Measurements from ENCODE around the gene CDC42EP5.
"Not testable (repeated sequence)": the region's sequence is repeated elsewhere in the genome, so short reads cannot be mapped to it uniquely, and the experiment has no call there.

CDC42EP5 gene

DNA sequence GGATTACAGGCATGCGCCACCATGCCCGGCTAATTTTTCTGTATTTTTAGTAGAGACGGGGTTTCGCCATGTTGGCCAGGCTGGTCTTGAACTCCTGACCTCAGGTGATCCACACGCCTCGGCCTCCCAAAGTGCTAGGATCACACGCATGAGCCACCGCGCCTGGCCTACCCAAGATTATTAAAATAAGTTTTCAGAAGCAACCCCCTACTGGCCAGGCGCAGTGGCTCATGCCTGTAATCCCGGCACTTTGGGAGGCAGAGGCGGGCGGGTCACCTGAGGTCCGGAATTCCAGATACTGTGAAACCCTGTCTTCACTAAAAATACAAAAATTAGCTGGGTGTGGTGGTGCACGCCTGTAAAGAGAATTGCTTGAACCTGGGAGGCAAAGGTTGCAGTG lies 26.7 kb downstream of the CDC42EP5 start:
- DNase-seq: not testable (repeated sequence)

DNA sequence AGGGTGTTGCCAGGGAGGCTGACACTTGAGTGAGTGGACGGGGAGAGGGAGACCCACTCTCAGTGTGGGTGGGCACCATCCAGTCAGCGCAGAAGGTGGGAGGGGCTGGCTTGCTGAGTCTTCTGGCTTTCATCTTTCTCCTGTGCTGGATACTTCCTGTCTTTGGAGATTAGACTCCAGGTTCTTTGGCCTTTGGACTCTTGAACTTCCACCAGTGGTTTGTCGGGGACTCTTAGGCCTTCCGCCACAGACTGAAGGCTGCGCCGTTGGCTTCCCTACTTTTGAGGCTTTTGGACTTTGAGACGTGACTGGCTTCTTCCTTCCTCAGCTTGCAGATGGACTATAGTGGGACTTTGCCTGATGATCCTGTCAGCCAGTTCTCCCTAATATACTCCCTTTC lies 28.4 kb downstream of the CDC42EP5 start:
- DNase-seq: no peak

DNA sequence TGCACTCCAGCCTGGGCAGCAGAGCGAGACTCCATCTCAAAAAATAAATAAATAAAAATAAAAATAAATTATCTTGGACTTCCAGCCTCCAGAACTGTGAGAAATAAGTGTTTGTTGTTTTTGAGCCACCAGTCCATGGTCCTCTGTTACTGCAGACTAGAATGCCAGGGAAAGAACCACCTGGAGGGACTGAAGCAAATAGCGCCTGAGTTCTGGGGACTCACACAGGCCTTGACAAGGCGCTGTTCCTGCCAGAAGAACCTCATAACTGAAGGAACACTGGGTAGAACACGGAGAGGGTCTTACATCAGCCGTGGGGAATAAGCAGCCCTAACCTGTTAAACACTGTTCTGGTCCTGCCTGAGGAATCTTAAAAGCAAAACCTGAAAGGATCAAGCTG lies 32.5 kb downstream of the CDC42EP5 start:
- no peak for DNase-seq

DNA sequence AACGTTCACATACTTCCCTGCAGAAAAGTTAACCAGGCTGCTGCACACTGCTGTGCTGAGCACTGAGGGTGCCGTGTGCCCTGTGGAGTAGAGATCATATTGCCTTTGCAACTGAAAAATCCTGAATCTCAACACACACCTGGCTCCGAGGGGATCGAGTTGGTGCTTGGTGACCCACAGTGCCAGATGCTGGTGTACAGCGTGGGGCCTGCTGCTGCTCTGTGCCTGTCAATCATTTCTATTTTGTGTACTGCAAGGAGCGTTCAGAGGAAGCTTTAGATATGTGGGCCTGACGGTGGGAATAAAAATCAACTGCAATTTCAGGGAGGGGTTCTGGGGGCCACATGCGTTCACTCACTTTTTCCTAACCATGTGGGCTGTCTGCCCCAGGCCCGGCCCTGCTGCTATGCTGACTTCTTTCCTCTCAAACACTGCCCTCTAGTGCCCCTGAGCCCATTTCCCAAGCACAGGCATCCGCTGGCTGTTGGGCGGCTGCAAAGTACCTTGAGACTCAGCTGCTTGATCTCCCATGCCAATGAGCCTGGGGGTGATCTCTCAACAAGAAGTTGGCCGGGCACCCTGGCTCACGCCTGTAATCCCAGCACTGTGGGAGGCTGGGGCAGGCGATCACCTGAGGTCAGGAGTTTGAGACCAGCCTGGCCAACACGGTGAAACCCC lies 33.8 kb downstream of the CDC42EP5 start:
- DNase-seq: no peak

DNA sequence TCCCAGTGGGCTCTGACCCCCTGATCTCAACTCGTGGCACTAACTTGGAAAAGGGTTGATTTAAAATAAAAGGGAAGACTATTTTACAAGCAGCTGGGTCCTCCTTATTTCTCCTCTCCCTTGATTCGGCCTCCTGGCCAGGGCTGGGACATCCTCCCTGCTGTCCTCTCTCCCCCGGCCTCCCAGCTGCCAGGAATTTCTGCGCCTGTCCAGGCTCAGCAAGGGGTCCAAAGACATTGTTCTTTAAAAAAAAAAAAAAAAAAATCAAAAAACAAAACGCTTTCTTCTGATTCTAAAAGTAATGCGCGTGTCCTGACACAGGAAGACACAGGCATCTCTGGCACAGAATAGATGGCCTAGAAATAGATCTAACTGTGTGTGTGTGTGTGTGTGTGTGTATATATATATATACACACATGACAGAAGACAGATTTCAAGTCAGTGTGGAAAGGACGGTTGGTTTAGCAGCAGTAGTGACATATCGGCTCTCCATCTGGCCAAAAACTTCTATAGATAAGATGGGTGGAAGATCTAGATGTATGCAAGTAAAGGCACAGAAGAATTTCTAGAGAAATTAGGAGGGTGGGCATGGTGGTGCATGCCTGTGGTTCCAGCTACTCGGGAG lies 36.4 kb downstream of the CDC42EP5 start:
- DNase-seq: no peak

DNA sequence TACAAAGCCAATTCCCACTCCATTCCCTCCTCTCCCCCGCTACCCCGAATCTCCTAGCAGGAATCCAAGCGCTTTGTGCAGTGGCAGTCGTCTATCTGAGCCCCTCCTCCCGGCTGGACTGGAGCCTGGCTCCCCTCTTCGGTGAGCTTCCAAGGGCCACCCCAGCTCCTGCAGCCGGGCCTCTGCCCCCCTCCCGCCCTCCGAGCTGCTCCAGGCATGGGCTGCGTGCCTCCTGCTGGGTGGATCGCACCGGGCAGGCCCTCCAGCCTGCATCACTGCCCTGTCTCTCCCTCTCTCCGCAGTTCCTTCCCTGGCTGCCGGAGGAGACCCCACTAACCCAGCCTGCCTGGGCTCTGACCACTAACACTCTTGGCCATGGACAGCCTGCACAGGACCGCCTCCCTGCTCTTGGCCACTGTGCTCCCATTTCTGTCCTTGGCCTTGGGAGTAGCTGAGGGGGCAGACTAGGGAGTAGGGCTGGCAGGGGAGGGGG lies 37.0 kb downstream of the CDC42EP5 start:
- DNase-seq: no peak

GRCh38 chr19:54435551-54436016 lies 37.5 kb downstream of the CDC42EP5 start:
- DNase-seq: no peak

DNA sequence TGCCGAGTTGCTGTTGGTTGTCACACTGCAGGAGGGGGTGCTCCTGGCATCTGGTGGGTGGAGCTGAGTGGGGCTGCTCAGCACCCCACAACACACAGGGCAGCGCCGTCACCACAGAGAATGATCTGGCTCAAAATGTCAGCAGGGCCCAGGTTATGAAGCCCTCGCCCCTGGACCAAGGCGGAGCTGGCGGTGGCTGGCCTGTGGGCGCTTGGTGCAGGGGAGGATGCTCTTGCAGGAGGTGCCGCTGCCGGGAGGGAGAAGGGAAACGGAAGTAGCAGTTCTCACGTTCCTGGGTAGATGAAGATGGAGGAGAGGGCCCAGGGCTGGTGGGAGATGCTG lies 38.3 kb downstream of the CDC42EP5 start:
- no peak for DNase-seq

DNA sequence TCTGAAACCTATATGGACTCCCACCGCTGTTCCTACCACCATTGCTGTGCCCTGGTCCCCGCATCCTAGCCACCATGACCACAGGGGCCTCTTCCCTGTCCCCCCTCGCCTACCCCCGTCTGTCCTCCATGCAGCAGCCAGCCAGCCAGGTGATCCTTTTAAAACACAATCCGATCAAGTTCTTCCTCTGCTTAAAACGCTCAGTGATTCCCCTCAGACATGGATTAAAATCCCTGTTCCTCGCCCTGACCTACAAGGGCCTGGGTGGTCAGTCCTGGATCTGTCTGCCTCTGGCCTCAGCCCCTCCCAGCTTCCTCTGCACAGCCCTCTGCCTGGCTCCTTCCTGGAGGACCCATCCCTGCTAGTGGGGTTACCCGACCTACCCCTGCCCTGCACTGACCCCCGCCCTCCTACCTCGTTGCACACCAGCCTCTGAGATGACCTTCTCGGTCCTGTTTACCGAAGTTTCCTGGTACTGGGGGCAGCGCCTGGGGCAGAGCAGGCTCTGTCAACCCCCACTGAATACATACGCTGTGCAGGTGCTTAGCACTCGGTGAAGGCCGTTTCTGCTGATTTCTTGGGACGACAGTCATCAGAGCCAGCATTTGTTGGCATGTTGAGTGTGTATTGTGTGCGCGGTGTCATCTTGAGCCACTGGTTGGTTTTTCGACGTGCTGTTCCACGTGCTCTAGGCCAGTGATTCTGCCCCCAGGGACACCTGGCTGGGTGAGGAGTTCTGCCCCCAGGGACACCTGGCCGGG lies 38.8 kb downstream of the CDC42EP5 start:
- DNase-seq: no peak

GRCh38 chr19:54433697-54434096 lies 39.4 kb downstream of the CDC42EP5 start:
- no peak for DNase-seq

GRCh38 chr19:54432144-54432738 lies 40.9 kb downstream of the CDC42EP5 start:
- DNase-seq: no peak

GRCh38 chr19:54431255-54431838 lies 41.7 kb downstream of the CDC42EP5 start:
- no peak for DNase-seq

GRCh38 chr19:54430306-54431254 lies 42.5 kb downstream of the CDC42EP5 start:
- DNase-seq: no peak

DNA sequence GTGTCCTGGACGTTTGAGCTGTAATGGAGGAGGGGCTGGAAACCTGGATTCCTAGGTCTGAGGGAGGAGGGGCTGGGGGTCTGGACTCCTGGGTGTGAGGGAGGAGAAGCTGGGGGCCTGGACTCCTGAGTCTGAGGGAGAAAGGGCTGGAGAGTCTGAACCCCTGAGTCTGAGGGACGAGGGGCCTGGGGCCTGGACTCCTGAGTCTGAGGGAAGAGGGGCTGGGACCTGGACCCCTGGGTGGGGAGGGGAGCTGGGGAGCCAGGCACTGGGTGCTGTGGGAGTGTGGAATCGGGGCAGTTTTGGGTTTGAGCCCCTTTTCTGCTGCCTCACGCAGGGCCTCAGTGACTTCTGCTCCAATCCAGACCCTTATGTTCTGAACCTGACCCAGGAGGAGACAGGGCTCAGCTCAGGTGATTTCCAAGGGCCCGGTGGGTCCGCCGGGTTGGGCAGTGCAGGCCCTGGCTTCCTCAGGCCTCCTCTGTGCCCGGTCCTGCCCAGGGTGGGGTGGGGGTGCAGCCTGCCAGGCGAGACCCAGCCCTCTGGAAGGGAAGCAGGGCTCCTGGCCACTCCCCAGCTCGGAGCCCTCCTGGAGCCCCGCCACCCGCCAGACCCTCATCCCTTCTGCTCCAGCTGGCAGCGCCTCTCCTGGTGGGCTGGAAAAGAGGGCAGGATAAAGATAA lies 43.4 kb downstream of the CDC42EP5 start:
- DNase-seq: no peak

GRCh38 chr19:54429176-54429495 lies 44.0 kb downstream of the CDC42EP5 start:
- no peak for DNase-seq

GRCh38 chr19:54428323-54429175 lies 44.5 kb downstream of the CDC42EP5 start:
- no peak for DNase-seq

- no peak for DNase-seq
These were observed 45.5 kb downstream of the CDC42EP5 start for GRCh38 chr19:54427586-54427985.

- no peak for DNase-seq
These were observed 46.7 kb downstream of the CDC42EP5 start for GRCh38 chr19:54426291-54426931.

DNA sequence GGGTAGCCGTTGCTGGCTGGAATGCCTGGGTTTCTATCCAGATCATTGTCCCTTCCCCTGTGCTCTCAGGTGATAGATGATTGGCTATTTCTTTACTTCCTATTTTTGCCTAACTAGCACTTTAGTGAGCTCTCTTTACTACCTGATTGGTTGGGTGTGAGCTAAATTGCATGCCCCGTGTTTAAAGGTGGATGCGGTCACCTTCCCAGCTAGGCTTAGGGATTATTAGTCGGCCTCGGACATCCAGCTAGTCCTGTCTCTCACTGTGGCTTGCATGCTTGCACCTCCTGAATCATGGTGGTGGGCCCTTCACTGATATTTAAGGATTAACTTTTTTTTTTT lies 47.7 kb downstream of the CDC42EP5 start:
- no peak for DNase-seq

All from T1000 (cell line).